Measurements from ENCODE around the gene SNRNP70. TPM values are rescaled to one million over a fixed set of nuclear protein-coding genes. Genes with fewer than 3 reads are reported as not detected.

Gene SNRNP70
- total and polyA plus RNA-seq, 8 donors = 87.9 to 883 (median 161) TPM

DNA sequence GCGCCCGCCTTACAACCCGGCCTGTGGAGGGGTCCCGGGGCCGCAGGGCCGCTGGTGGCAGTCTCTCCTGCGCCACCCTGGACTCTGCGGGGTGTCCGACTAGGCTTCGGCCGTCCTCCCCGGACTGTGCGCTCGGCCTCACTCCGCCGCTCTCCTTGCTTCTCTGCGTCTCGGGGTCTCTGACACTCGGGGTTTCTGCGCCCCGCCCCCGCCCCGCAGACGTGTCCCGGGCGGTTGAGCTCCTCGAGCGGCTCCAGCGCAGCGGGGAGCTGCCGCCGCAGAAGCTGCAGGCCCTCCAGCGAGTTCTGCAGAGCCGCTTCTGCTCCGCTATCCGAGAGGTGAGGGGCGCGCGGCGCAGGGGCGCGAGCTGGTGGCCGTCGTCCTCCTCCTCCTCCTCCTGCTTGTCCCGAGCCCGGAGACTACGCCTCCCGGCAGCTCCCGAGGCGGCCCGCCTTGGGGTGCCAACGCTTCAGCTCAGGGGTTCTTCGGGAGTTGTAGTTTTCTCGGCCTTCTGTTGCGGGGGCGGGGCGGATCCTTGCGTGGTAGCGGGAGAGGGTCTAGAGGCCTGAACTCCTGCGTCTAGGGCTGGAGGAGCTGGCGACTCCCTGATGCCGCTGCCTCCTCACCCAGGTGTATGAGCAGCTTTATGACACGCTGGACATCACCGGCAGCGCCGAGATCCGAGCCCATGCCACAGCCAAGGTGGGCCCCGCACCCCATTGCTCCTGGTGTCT, 29.5 kb downstream of the SNRNP70 start:
- peak overlapping the region; percentile 71 to 93 (median 90) for H3K4me3 ChIP-seq
- 8 to 15% methylated on average over 42 to 68 of the region's 68 CpGs for WGBS, 2 donors
- H3K9me3 ChIP-seq = no peaks in the 10 kb centered on the region
- H3K4me1 ChIP-seq = peaks cover 0 to 18% (median 11%) of the 10 kb centered on the region in 3 donors
- ATAC-seq = peak; percentile 5 to 34 (median 16)
- H3K27ac ChIP-seq = peak overlapping the region; percentile 32 to 68 (median 56)
- no peaks in the 10 kb centered on the region for H3K36me3 ChIP-seq
- intact Hi-C loops (cut with DNase I) = no loop called here
- TF ChIP-seq, protein P1, sequence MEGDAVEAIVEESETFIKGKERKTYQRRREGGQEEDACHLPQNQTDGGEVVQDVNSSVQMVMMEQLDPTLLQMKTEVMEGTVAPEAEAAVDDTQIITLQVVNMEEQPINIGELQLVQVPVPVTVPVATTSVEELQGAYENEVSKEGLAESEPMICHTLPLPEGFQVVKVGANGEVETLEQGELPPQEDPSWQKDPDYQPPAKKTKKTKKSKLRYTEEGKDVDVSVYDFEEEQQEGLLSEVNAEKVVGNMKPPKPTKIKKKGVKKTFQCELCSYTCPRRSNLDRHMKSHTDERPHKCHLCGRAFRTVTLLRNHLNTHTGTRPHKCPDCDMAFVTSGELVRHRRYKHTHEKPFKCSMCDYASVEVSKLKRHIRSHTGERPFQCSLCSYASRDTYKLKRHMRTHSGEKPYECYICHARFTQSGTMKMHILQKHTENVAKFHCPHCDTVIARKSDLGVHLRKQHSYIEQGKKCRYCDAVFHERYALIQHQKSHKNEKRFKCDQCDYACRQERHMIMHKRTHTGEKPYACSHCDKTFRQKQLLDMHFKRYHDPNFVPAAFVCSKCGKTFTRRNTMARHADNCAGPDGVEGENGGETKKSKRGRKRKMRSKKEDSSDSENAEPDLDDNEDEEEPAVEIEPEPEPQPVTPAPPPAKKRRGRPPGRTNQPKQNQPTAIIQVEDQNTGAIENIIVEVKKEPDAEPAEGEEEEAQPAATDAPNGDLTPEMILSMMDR (IDR thresholded peaks at IDR 0.05) = no peak
- peak; percentile 66 to 92 (median 73) for DNase-seq
- FAIRE-seq = no peak
- no peaks in the 10 kb centered on the region for H3K27me3 ChIP-seq

GRCh38 chr19:49116544-49116943, 31.3 kb downstream of the SNRNP70 start:
- no peak overlapping the region for H3K4me3 ChIP-seq
- peaks cover 0 to 18% (median 14%) of the 10 kb centered on the region in 3 donors for H3K4me1 ChIP-seq
- TF ChIP-seq, protein P1 (IDR thresholded peaks at IDR 0.05) = no peak
- H3K27me3 ChIP-seq = no peaks in the 10 kb centered on the region
- no peak for ATAC-seq
- no peak overlapping the region for H3K27ac ChIP-seq
- H3K36me3 ChIP-seq = no peaks in the 10 kb centered on the region
- H3K9me3 ChIP-seq = no peaks in the 10 kb centered on the region
- no peak for DNase-seq
- no peak for FAIRE-seq
- intact Hi-C loops (cut with DNase I) = no loop called here
- 38 to 52% methylated on average over 1 of the region's 1 CpG for WGBS, 2 donors

DNA sequence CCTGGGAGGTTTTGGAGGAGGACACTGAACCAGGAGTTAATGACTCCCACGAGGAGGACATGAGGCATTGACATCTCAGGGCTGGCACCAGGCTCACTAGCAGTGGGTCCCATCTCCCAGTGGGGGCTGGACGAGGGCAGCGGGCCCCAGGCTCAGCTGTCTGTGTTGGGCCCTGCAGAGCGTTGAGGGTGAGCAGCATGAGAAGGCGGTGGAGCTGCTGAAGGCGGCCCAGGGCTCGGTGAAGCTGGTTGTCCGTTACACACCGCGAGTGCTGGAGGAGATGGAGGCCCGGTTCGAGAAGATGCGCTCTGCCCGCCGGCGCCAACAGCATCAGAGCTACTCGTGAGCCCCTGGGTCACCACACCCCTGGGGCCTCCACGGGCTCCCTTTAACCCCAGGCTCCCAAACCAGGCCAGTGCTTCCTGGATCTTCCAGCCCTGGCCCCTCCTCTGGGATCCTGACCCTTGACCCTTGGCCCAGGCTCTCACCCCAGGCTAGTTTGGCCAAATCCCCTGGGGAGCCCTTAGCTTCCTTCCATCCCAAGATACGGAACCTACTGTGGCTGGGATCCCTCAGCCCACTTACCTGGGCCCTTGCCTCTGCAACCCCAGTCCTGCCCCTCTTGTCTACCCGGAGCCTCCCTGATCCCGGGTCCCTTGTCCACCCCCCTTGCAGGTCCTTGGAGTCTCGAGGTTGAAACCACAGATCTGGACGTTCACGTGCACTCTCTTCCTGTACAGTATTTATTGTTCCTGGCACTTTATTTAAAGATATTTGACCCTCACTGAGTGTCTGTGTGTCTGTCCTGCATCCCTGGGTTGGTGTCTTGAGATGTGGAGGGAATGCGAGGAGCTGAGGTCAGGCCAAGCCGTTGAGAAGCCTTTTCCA, 32.7 kb downstream of the SNRNP70 start:
- no peaks in the 10 kb centered on the region for H3K36me3 ChIP-seq
- peak overlapping the region; percentile 97 to 100 (median 99) for H3K27ac ChIP-seq
- DNase-seq = peak in 2 of 6 donors; percentile 53 to 79
- no peaks in the 10 kb centered on the region for H3K9me3 ChIP-seq
- intact Hi-C loops (cut with DNase I) = no loop called here
- FAIRE-seq = no peak
- TF ChIP-seq, protein P1 (IDR thresholded peaks at IDR 0.05) = no peak
- H3K27me3 ChIP-seq = no peaks in the 10 kb centered on the region
- H3K4me3 ChIP-seq = peak overlapping the region in 3 of 4 donors; percentile 56 to 71 (median 62)
- H3K4me1 ChIP-seq = peaks cover 0 to 18% (median 14%) of the 10 kb centered on the region in 3 donors
- 65 to 66% methylated on average over 26 of the region's 26 CpGs for WGBS, 2 donors
- ATAC-seq = no peak

GRCh38 chr19:49118565-49119410, 33.5 kb downstream of the SNRNP70 start, which contains the start of gene C19orf73:
TSS of gene C19orf73 (minus strand) at chr19:49119143. CDS start at chr19:49119022, 121 bp downstream.
- FAIRE-seq (peak; percentile 56), ATAC-seq (peak; percentile 85 to 92 (median 86)), DNase-seq (peak; percentile 95 to 99 (median 97))
- H3K27ac ChIP-seq = peak within 1 kb of the TSS; percentile 97 to 100 (median 99)
- H3K4me3 ChIP-seq = peak within 1 kb of the TSS; percentile 47 to 71 (median 59)
- intact Hi-C loops (cut with DNase I) = no loop called here
- no peaks in the 10 kb centered on the region for H3K36me3 ChIP-seq
- WGBS, 2 donors = 1% methylated on average over 68 to 85 of the region's 85 CpGs
- H3K4me1 ChIP-seq = peaks cover 0 to 13% (median 10%) of the 10 kb centered on the region in 3 donors
- TF ChIP-seq, protein P1 (IDR thresholded peaks at IDR 0.05) = no peak
- H3K27me3 ChIP-seq = no peaks in the 10 kb centered on the region
- H3K9me3 ChIP-seq = no peaks in the 10 kb centered on the region
